Measurements from ENCODE around the gene INO80B. TPM values are rescaled to one million over a fixed set of nuclear protein-coding genes. Genes with fewer than 3 reads are reported as not detected.

Gene INO80B
- total RNA-seq, 1 donor from 2014 or later, result 40.5 TPM

DNA sequence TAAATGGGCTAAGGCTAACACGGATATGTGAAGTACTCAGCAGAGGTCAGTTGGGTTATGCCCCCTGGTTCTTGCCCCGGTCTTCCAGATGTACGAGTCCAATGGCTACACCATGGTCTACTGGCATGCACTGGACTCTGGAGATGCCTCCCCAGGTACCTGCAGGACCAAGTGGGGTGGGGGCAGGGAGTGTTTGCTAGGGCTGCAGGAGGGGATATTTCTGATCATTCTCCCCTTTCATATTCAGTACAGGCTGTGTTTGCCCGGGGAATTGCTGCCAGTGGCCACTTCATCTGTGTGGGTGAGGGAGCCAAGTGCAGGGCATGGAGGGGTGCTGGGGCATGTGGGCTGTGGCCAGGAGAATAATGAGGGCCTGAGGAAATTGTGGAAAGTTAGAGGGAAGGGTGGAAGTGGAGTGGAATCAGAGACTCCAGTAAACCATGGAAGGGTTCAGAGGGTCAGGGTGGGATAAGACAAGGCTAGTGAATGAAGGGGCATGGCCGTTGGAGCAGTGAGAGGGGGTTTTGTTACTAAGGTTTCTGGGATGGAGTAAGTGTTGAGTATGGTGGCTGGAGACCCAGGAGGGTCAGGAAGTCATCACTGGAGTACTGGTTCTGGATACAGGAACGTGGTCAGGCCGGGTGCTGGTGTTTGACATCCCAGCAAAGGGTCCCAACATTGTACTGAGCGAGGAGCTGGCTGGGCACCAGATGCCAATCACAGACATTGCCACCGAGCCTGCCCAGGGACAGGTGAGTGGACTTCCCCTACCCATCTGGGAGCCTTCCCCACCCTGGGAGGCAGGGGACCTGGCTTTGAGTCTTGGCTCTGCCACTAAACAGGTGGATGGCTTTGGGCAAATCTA lies 31.4 kb upstream of the INO80B start:
- peaks cover 9% of the 10 kb centered on the region for H3K36me3 Mint-ChIP-seq
- H3K4me1 Mint-ChIP-seq (ENCODE audit: unreplicated experiment), result peaks cover 14% of the 10 kb centered on the region
- no peak for DNase-seq (ENCODE audit: extremely low spot score, unreplicated experiment)
- no peaks in the 10 kb centered on the region for H3K9me3 Mint-ChIP-seq
- TF ChIP-seq, protein P1, sequence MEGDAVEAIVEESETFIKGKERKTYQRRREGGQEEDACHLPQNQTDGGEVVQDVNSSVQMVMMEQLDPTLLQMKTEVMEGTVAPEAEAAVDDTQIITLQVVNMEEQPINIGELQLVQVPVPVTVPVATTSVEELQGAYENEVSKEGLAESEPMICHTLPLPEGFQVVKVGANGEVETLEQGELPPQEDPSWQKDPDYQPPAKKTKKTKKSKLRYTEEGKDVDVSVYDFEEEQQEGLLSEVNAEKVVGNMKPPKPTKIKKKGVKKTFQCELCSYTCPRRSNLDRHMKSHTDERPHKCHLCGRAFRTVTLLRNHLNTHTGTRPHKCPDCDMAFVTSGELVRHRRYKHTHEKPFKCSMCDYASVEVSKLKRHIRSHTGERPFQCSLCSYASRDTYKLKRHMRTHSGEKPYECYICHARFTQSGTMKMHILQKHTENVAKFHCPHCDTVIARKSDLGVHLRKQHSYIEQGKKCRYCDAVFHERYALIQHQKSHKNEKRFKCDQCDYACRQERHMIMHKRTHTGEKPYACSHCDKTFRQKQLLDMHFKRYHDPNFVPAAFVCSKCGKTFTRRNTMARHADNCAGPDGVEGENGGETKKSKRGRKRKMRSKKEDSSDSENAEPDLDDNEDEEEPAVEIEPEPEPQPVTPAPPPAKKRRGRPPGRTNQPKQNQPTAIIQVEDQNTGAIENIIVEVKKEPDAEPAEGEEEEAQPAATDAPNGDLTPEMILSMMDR (conservative IDR thresholded peaks at IDR 0.05), result no peak
- H3K4me3 Mint-ChIP-seq, result peak overlapping the region; percentile 96
- H3K27ac Mint-ChIP-seq, result peak overlapping the region; percentile 5
- peaks cover 2% of the 10 kb centered on the region for H3K27me3 Mint-ChIP-seq

DNA sequence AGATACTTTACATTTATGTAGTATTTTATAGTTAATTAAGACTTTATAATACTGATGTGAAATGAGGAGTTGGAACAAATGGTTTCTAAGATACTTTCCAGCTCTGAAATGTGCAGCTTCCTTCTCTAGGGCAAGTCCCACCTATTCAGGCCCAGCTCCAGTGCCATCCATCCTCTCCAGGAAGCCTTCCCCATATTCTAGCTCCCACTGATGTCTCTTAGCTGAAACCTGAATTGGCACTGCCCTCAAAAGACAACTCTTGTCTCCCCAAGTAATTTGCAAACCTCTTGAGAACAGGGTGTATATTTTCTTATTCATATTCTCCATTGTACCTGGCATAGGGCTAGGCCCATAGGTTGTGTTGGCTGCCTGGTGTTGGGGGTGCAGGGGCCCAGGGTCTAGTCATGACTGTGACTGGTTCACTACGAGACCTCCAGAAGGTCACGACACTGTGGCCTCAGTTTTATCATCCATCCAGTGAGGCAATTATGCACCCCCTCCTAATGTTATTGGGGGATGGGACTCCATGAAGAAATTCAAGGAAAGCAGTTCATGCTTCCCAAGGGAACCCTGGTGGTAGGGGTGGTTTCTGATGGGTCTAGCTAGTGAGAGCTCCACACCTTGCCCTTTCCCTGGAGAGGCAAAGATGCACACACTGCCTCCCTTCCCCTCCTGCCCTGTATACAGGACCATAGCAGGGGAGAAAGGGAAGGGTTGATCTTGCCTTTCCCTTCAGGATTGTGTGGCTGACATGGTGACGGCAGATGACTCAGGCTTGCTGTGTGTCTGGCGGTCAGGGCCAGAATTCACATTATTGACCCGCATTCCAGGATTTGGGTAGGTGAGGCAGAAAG lies 30.5 kb upstream of the INO80B start:
- Mint-ChIP-seq H3K9me3 (no peaks in the 10 kb centered on the region), H3K27ac (peak overlapping the region; percentile 30), H3K4me1 (ENCODE audit: unreplicated experiment) (peaks cover 14% of the 10 kb centered on the region), H3K36me3 (peaks cover 9% of the 10 kb centered on the region), H3K27me3 (peaks cover 2% of the 10 kb centered on the region), H3K4me3 (no peak overlapping the region)
- DNase-seq (ENCODE audit: extremely low spot score, unreplicated experiment), result no peak
- TF ChIP-seq, protein P1 (conservative IDR thresholded peaks at IDR 0.05), result no peak

DNA sequence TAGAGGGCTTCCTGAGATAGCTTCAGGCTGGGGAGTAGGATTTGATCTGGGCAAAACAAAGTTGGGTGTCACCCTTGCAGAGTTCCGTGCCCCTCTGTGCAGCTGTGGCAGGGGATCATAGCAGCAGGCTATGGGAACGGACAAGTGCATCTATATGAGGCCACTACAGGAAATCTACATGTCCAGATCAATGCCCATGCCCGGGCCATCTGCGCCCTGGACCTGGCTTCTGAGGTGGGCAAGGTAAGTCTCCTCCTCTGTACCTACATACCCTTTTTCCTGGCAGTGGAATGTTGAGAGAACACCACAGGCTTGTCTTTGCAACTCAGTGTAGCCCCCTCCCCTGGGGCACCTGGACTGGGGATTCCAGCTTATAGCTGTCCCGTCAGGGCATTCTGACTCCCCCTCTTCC lies 29.9 kb upstream of the INO80B start:
- Mint-ChIP-seq H3K9me3 (no peaks in the 10 kb centered on the region), H3K4me3 (no peak overlapping the region), H3K27ac (no peak overlapping the region), H3K4me1 (ENCODE audit: unreplicated experiment) (peaks cover 14% of the 10 kb centered on the region), H3K36me3 (peaks cover 9% of the 10 kb centered on the region), H3K27me3 (peaks cover 2% of the 10 kb centered on the region)
- DNase-seq (ENCODE audit: extremely low spot score, unreplicated experiment), result no peak
- TF ChIP-seq, protein P1 (conservative IDR thresholded peaks at IDR 0.05), result no peak

DNA sequence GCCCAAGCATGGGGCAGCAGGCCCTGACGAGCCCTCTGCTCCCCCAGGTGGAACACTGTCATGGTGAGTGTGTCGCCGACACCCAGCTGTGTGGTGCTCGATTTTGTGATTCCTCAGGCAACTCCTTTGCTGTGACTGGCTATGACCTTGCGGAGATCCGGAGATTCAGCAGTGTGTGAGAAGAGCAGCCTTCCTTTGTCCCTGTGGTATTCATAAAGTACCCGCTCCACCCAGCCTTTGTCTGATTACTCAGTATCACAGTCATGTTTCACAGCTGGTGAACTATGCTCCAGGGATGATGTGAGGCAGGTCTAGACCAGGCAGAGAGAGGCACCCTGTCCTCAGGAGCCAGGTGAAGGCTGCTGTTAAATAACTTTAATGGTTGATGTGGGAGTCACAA lies 29.4 kb upstream of the INO80B start:
- peak overlapping the region; percentile 70 for H3K27ac Mint-ChIP-seq
- DNase-seq (ENCODE audit: extremely low spot score, unreplicated experiment), result no peak

DNA sequence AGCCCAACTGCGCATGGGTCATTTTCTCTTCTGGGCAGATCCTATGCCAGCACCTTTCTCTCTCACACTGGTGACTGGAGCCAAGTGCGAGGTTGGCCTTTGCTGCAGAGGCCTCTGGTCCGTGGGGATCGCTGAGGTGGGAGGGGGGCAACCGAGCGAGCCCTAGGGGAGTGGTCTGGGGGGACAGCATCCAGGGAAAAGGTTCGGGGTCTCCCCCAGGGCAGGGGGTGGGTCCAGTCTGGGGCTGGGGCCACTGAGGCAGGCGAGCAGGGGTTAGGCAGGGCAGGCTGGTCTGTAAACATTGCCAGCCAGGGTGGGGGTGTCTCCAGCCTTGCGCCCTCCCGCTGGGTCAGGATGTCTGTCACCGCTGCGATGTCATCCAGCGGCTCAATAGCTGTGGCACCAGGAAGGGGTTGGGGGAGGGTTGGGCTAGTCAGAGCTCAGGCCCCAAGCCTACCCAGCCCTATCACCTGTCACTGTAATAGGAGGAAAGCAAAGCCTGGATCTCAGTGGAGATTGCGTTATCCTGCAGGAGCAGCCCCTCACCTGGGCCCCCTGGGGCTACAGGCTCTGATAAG lies 28.6 kb upstream of the INO80B start:
- no peak overlapping the region for H3K27ac Mint-ChIP-seq
- H3K27me3 Mint-ChIP-seq, result no peaks in the 10 kb centered on the region
- no peak overlapping the region for H3K4me3 Mint-ChIP-seq
- H3K4me1 Mint-ChIP-seq (ENCODE audit: unreplicated experiment), result peaks cover 10% of the 10 kb centered on the region
- DNase-seq (ENCODE audit: extremely low spot score, unreplicated experiment), result no peak
- H3K9me3 Mint-ChIP-seq, result no peaks in the 10 kb centered on the region
- TF ChIP-seq, protein P1 (conservative IDR thresholded peaks at IDR 0.05), result no peak
- peaks cover 9% of the 10 kb centered on the region for H3K36me3 Mint-ChIP-seq

More for the DNA sequence above, 29.4 kb upstream of the INO80B start:
- Mint-ChIP-seq H3K27me3 (peaks cover 2% of the 10 kb centered on the region), H3K9me3 (no peaks in the 10 kb centered on the region), H3K4me3 (peak overlapping the region; percentile 31), H3K36me3 (peaks cover 9% of the 10 kb centered on the region), H3K4me1 (ENCODE audit: unreplicated experiment) (peaks cover 14% of the 10 kb centered on the region)
- TF ChIP-seq, protein P1 (conservative IDR thresholded peaks at IDR 0.05), result no peak
